ENCODE measurements around the gene CACHD1.
"Not testable (repeated sequence)": the region's sequence is repeated elsewhere in the genome, so short reads cannot be mapped to it uniquely, and the experiment has no call there.

CACHD1 gene

GRCh38 chr1:64597113-64597512 is 127.2 kb downstream of the CACHD1 start:
- Histone ChIP-seq H3K27ac (ENCODE audit: low read depth, low read length) (no peak overlapping the region), H3K9ac (ENCODE audit: low read depth in 1 of 2, low read length in 2 of 2) (no peak overlapping the region), H3K9me3 (ENCODE audit: control insufficient read depth in 1 of 2, low read length in 2 of 2) (no peaks in the 10 kb centered on the region), H3K36me3 (ENCODE audit: control insufficient read depth in 1 of 2, insufficient read depth in 2 of 2, low read length in 2 of 2) (no peaks in the 10 kb centered on the region), H3K4me1 (ENCODE audit: control insufficient read depth in 1 of 2, insufficient read depth in 2 of 2, low read length in 2 of 2) (no peaks in the 10 kb centered on the region), H3K4me3 (ENCODE audit: low read depth in 1 of 2, low read length in 2 of 2) (no peak overlapping the region), H3K27me3 (ENCODE audit: control insufficient read depth in 1 of 2, insufficient read depth in 2 of 2, low read length in 2 of 2) (no peaks in the 10 kb centered on the region)

GRCh38 chr1:64598100-64598571 is 128.2 kb downstream of the CACHD1 start:
- Histone ChIP-seq H3K9ac (ENCODE audit: low read depth in 1 of 2, low read length in 2 of 2) (no peak overlapping the region), H3K9me3 (ENCODE audit: control insufficient read depth in 1 of 2, low read length in 2 of 2) (no peaks in the 10 kb centered on the region), H3K27ac (ENCODE audit: low read depth, low read length) (no peak overlapping the region), H3K4me3 (ENCODE audit: low read depth in 1 of 2, low read length in 2 of 2) (no peak overlapping the region), H3K27me3 (ENCODE audit: control insufficient read depth in 1 of 2, insufficient read depth in 2 of 2, low read length in 2 of 2) (no peaks in the 10 kb centered on the region), H3K36me3 (ENCODE audit: control insufficient read depth in 1 of 2, insufficient read depth in 2 of 2, low read length in 2 of 2) (no peaks in the 10 kb centered on the region), H3K4me1 (ENCODE audit: control insufficient read depth in 1 of 2, insufficient read depth in 2 of 2, low read length in 2 of 2) (no peaks in the 10 kb centered on the region)

GRCh38 chr1:64599242-64599641 is 129.3 kb downstream of the CACHD1 start:
- Histone ChIP-seq H3K27me3 (ENCODE audit: control insufficient read depth in 1 of 2, insufficient read depth in 2 of 2, low read length in 2 of 2) (no peaks in the 10 kb centered on the region), H3K36me3 (ENCODE audit: control insufficient read depth in 1 of 2, insufficient read depth in 2 of 2, low read length in 2 of 2) (no peaks in the 10 kb centered on the region), H3K27ac (ENCODE audit: low read depth, low read length) (no peak overlapping the region), H3K9me3 (ENCODE audit: control insufficient read depth in 1 of 2, low read length in 2 of 2) (no peaks in the 10 kb centered on the region), H3K4me3 (ENCODE audit: low read depth in 1 of 2, low read length in 2 of 2) (no peak overlapping the region), H3K4me1 (ENCODE audit: control insufficient read depth in 1 of 2, insufficient read depth in 2 of 2, low read length in 2 of 2) (no peaks in the 10 kb centered on the region), H3K9ac (ENCODE audit: low read depth in 1 of 2, low read length in 2 of 2) (no peak overlapping the region)

- Histone ChIP-seq H3K4me1 (ENCODE audit: control insufficient read depth in 1 of 2, insufficient read depth in 2 of 2, low read length in 2 of 2) (no peaks in the 10 kb centered on the region), H3K27me3 (ENCODE audit: control insufficient read depth in 1 of 2, insufficient read depth in 2 of 2, low read length in 2 of 2) (no peaks in the 10 kb centered on the region), H3K27ac (ENCODE audit: low read depth, low read length) (no peak overlapping the region), H3K4me3 (ENCODE audit: low read depth in 1 of 2, low read length in 2 of 2) (no peak overlapping the region), H3K9ac (ENCODE audit: low read depth in 1 of 2, low read length in 2 of 2) (no peak overlapping the region), H3K36me3 (ENCODE audit: control insufficient read depth in 1 of 2, insufficient read depth in 2 of 2, low read length in 2 of 2) (no peaks in the 10 kb centered on the region), H3K9me3 (ENCODE audit: control insufficient read depth in 1 of 2, low read length in 2 of 2) (no peaks in the 10 kb centered on the region)
Measured at GRCh38 chr1:64601207-64601606, 131.3 kb downstream of the CACHD1 start.

- peaks cover 0 to 4% of the 10 kb centered on the region in 2 donors for H3K9me3 ChIP-seq (ENCODE audit: control insufficient read depth in 1 of 2, low read length in 2 of 2)
- H3K27ac ChIP-seq (ENCODE audit: low read depth, low read length) = no peak overlapping the region
- no peaks in the 10 kb centered on the region for H3K27me3 ChIP-seq (ENCODE audit: control insufficient read depth in 1 of 2, insufficient read depth in 2 of 2, low read length in 2 of 2)
- no peak overlapping the region for H3K9ac ChIP-seq (ENCODE audit: low read depth in 1 of 2, low read length in 2 of 2)
- no peaks in the 10 kb centered on the region for H3K4me1 ChIP-seq (ENCODE audit: control insufficient read depth in 1 of 2, insufficient read depth in 2 of 2, low read length in 2 of 2)
- no peaks in the 10 kb centered on the region for H3K36me3 ChIP-seq (ENCODE audit: control insufficient read depth in 1 of 2, insufficient read depth in 2 of 2, low read length in 2 of 2)
- H3K4me3 ChIP-seq (ENCODE audit: low read depth in 1 of 2, low read length in 2 of 2) = no peak overlapping the region
Measured at GRCh38 chr1:64608005-64608650, 138.2 kb downstream of the CACHD1 start.

- H3K9ac ChIP-seq (ENCODE audit: low read depth in 1 of 2, low read length in 2 of 2) = no peak overlapping the region
- H3K4me1 ChIP-seq (ENCODE audit: control insufficient read depth in 1 of 2, insufficient read depth in 2 of 2, low read length in 2 of 2) = no peaks in the 10 kb centered on the region
- H3K27ac ChIP-seq (ENCODE audit: low read depth, low read length) = no peak overlapping the region
- no peaks in the 10 kb centered on the region for H3K36me3 ChIP-seq (ENCODE audit: control insufficient read depth in 1 of 2, insufficient read depth in 2 of 2, low read length in 2 of 2)
- peaks cover 0 to 4% of the 10 kb centered on the region in 2 donors for H3K9me3 ChIP-seq (ENCODE audit: control insufficient read depth in 1 of 2, low read length in 2 of 2)
- no peak overlapping the region for H3K4me3 ChIP-seq (ENCODE audit: low read depth in 1 of 2, low read length in 2 of 2)
- H3K27me3 ChIP-seq (ENCODE audit: control insufficient read depth in 1 of 2, insufficient read depth in 2 of 2, low read length in 2 of 2) = no peaks in the 10 kb centered on the region
Measured at GRCh38 chr1:64608651-64609048, 138.7 kb downstream of the CACHD1 start.

GRCh38 chr1:64610950-64611349 is 141.0 kb downstream of the CACHD1 start:
- not testable (repeated sequence) for H3K27me3 ChIP-seq (ENCODE audit: control insufficient read depth in 1 of 2, insufficient read depth in 2 of 2, low read length in 2 of 2); H3K9ac ChIP-seq (ENCODE audit: low read depth in 1 of 2, low read length in 2 of 2); H3K9me3 ChIP-seq (ENCODE audit: control insufficient read depth in 1 of 2, low read length in 2 of 2); H3K27ac ChIP-seq (ENCODE audit: low read depth, low read length); H3K4me3 ChIP-seq (ENCODE audit: low read depth in 1 of 2, low read length in 2 of 2); H3K4me1 ChIP-seq (ENCODE audit: control insufficient read depth in 1 of 2, insufficient read depth in 2 of 2, low read length in 2 of 2); H3K36me3 ChIP-seq (ENCODE audit: control insufficient read depth in 1 of 2, insufficient read depth in 2 of 2, low read length in 2 of 2)

- Histone ChIP-seq H3K9ac (ENCODE audit: low read depth in 1 of 2, low read length in 2 of 2) (no peak overlapping the region), H3K27ac (ENCODE audit: low read depth, low read length) (no peak overlapping the region), H3K4me3 (ENCODE audit: low read depth in 1 of 2, low read length in 2 of 2) (no peak overlapping the region), H3K4me1 (ENCODE audit: control insufficient read depth in 1 of 2, insufficient read depth in 2 of 2, low read length in 2 of 2) (no peaks in the 10 kb centered on the region), H3K9me3 (ENCODE audit: control insufficient read depth in 1 of 2, low read length in 2 of 2) (no peaks in the 10 kb centered on the region), H3K36me3 (ENCODE audit: control insufficient read depth in 1 of 2, insufficient read depth in 2 of 2, low read length in 2 of 2) (no peaks in the 10 kb centered on the region), H3K27me3 (ENCODE audit: control insufficient read depth in 1 of 2, insufficient read depth in 2 of 2, low read length in 2 of 2) (no peaks in the 10 kb centered on the region)
Measured at GRCh38 chr1:64616039-64616438, 146.1 kb downstream of the CACHD1 start.

GRCh38 chr1:64623750-64624191 is 153.8 kb downstream of the CACHD1 start:
- no peak overlapping the region for H3K9ac ChIP-seq (ENCODE audit: low read depth in 1 of 2, low read length in 2 of 2)
- H3K9me3 ChIP-seq (ENCODE audit: control insufficient read depth in 1 of 2, low read length in 2 of 2) = no peaks in the 10 kb centered on the region
- H3K4me3 ChIP-seq (ENCODE audit: low read depth in 1 of 2, low read length in 2 of 2) = no peak overlapping the region
- H3K36me3 ChIP-seq (ENCODE audit: control insufficient read depth in 1 of 2, insufficient read depth in 2 of 2, low read length in 2 of 2) = no peaks in the 10 kb centered on the region
- no peaks in the 10 kb centered on the region for H3K4me1 ChIP-seq (ENCODE audit: control insufficient read depth in 1 of 2, insufficient read depth in 2 of 2, low read length in 2 of 2)
- H3K27ac ChIP-seq (ENCODE audit: low read depth, low read length) = no peak overlapping the region
- no peaks in the 10 kb centered on the region for H3K27me3 ChIP-seq (ENCODE audit: control insufficient read depth in 1 of 2, insufficient read depth in 2 of 2, low read length in 2 of 2)

- Histone ChIP-seq H3K9ac (ENCODE audit: low read depth in 1 of 2, low read length in 2 of 2) (no peak overlapping the region), H3K36me3 (ENCODE audit: control insufficient read depth in 1 of 2, insufficient read depth in 2 of 2, low read length in 2 of 2) (no peaks in the 10 kb centered on the region), H3K27me3 (ENCODE audit: control insufficient read depth in 1 of 2, insufficient read depth in 2 of 2, low read length in 2 of 2) (no peaks in the 10 kb centered on the region), H3K4me3 (ENCODE audit: low read depth in 1 of 2, low read length in 2 of 2) (no peak overlapping the region), H3K27ac (ENCODE audit: low read depth, low read length) (no peak overlapping the region), H3K4me1 (ENCODE audit: control insufficient read depth in 1 of 2, insufficient read depth in 2 of 2, low read length in 2 of 2) (no peaks in the 10 kb centered on the region), H3K9me3 (ENCODE audit: control insufficient read depth in 1 of 2, low read length in 2 of 2) (no peaks in the 10 kb centered on the region)
Measured at GRCh38 chr1:64624218-64624713, 154.3 kb downstream of the CACHD1 start.
